NCI-H526 (cell line): Measurements from ENCODE around the gene INA.

Source experiments
- DNase-seq, 2 experiments: peaks; one replicate each; lab custom pipeline; 2025; lab: John Stamatoyannopoulos, UW

Gene INA

DNA sequence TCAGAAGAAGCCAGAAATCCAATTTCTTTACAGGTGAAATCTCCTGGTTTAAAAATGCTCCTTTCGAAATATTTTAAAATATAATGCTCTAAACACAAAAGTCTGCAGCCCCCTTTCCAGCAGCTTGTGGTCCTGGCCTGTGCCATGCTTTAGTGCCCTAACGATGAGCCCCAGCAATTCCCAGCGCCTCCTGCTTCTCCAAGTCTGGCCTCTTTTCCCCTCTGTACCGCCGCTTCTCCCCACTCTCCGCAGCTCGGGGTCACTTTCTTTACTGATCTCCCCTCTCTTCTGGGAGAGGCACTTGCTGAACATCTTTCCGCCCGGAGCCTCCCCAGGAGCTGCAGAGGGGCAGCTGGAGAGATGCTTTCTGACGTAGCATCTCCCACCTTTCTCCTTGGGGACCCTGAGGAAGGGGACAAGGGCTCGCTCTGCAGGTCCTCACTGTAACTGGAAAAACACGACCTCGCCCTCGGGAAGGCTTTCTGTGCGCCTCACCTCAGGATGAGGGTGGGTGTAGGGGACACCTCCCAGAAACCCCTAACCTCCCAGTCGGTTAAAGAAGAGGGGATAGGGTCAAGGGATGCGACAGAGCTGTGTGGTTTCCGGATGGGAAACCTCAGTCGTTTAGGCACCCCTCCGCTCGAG, 565 bp upstream of the INA start:
- DNase-seq = no peak

DNA sequence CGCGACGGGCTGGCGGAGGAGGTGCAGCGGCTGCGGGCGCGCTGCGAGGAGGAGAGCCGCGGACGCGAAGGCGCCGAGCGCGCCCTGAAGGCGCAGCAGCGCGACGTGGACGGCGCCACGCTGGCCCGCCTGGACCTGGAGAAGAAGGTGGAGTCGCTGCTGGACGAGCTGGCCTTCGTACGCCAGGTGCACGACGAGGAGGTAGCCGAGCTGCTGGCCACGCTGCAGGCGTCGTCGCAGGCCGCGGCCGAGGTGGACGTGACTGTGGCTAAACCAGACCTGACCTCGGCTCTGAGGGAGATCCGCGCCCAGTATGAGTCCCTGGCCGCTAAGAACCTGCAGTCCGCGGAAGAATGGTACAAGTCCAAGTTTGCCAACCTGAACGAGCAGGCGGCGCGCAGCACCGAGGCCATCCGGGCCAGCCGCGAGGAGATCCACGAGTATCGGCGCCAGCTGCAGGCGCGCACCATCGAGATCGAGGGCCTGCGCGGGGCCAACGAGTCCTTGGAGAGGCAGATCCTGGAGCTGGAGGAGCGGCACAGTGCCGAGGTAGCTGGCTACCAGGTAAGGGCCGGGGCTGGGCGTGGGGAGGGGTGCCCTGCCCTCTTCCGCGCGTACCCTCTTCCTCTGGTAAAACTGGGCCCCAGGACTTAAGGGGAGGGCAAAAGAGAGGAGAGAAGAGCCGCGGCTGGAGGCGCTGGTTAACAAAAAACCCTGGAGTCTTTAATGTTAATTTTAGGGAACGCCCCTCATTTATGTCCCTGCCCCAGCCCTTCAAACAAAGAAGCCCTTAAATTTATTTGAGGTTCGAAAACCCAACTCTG, 987 bp downstream of the INA start:
- DNase-seq = no peak

DNA sequence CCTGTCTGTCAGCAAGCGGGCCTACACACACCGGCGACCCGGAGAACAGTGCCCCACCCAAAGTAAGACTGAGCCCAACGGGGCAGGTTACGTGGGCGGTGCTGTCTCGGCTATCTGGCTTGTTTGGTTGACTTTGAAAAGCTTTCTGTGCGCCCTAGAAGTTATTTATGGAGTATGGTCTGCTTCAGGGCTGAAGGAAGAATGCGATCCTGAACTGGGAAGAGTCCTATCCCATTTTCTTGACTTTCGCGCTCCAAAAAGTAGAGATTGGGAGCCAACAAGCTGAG, 1.5 kb downstream of the INA start:
- no peak for DNase-seq

DNA sequence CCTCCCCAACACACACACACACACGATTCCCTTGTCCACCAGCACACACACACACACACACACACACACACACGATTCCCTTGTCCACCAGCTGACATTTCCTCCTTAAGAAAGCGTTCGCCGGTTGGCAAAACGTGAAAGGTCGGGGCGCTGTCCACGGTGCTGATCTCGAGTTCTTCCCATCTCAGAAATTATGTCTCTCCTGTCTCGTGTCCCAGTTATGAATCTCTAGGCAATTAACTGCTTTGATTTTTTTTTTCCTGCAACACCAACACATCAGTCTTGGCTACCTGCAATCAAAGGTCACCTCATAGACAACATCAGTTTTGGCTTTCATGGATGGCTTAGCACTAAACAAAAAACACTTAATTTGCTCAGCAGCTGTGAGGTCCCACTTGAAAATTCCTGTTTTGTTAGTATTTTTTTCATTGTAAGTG, 1.9 kb downstream of the INA start:
- no peak for DNase-seq

DNA sequence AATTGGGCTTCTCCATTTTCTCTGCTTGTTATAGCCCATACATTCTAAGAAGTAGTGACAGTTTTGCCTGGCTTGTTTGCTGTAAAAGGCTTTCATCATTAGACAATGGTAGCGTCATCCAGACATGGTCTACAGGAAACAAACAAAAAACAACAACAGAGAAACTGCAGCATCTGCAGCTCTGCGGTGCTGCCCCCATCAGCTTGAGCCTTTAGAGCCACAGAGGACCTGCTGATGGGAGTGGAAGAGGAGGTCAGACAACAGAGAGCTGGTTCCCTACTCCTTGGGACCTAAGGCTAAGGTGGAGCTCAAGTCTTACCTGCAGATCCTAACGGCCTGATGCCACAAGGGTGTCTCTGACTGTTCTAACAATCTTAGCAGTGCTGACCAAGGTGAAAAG, 3.1 kb downstream of the INA start:
- no peak for DNase-seq

DNA sequence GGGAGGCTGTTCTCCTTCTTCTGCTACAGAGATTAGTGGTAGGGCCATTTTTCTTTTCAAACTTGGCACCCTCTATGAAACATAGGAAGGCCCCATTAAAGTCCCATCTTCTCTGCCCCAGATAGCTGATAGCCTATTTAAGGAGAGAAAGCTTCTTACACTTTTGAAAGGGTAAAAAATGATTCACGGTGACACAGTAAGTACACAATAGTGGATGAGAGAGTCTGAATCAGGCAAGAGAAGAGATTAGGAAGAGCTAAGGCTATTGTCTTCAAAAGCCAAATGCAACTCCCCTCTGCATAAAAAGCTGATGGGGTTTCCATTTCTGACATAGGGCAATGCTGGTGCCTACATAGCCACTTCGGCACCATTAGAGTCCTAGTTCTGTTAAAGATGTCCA, 3.6 kb downstream of the INA start:
- DNase-seq = no peak

DNA sequence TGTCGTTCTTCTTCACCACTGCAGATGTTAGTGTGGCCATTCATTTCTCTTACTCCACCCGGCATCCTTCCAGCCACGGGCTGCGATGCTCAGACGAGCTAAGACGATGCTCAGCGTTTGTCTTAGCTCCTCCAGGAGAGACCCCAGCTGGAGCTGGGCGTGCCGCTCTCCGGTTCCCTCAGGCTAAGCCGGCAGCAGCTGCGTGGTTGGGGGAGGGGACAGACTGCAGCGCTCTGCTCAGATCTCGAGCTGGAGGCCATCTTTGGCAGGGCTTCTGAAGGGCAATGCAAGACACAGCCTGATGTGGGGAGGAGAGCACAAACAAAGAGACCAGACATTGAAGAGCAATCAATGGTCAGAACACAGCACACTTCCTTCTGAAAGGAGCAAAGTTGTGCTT, 4.8 kb downstream of the INA start:
- DNase-seq = peak; percentile 57 to 80

DNA sequence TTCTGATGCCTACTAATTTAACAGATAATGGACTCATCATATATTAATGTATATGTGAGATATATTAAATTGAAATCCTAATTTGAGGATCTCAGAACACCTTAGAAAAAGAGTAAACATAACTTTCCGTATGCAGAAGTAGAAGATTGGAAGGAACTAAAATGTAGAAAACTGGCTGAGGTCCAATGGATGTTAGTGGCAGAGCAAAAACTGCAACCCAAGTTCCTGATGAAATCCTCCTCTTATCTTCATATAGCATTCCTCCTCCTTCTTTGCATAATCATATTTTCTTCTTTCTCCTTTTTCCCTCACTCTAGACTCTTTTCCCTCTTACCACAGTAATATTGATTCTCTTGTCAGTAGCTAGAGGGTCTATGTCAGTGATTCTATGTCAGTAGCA, 6.0 kb downstream of the INA start:
- no peak for DNase-seq

DNA sequence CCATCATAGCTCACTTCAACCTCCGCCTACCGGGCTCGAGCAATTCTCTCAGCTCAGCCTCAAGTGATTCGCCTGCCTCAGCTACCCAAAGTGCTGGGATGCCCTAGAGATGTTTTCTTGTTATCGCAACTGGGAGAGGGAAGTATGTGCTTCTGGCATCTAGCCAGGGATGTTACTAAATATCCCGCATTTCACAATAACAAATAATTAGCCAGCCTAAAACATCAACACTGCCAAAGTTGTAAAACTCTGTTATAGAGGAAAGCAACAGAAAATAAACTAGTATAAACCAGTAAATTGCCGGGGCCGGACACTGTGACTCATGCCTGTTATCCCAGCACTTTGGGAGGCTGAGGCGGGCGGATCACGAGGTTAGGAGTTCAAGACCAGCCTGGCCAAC, 7.2 kb downstream of the INA start:
- DNase-seq = no peak

DNA sequence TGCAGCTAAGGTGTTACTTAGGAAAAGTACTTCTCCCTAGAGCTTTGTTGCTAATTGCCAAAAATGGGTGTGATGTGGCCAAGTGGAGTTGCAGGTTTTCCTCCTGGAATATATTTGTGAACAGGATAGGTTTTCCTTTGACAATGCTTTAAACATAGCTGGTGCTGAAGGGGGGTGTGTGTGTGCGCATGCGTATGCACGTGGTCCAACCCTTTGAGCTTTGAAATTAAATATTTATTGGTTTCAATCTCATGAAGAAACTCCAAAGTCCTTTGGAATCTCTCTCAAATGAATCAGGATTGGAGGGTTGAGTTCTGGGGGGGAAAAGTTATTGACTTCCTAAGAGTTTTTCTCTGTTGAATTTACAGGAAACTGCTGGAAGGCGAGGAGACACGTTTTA, 11.1 kb downstream of the INA start:
- DNase-seq = no peak

DNA sequence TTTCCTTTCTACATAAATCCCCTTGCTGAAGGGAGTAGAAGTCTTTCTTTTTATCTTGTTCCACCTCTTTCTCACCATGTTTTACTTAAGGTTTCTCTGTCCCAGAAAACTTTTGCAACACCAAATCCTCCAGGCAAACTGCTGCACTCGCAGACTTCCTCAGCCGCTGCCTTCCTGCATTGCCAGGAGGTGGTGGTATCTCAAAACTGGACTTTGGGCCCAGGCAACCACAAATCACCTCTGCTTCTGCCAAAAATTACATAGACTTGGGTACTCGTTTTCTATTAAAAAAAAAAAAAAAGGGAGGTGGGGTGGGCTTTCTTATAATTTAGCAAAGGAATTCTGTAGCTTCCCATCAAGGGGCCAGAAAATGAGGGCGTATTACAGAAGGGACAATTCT, 14.7 kb downstream of the INA start:
- DNase-seq = no peak

DNA sequence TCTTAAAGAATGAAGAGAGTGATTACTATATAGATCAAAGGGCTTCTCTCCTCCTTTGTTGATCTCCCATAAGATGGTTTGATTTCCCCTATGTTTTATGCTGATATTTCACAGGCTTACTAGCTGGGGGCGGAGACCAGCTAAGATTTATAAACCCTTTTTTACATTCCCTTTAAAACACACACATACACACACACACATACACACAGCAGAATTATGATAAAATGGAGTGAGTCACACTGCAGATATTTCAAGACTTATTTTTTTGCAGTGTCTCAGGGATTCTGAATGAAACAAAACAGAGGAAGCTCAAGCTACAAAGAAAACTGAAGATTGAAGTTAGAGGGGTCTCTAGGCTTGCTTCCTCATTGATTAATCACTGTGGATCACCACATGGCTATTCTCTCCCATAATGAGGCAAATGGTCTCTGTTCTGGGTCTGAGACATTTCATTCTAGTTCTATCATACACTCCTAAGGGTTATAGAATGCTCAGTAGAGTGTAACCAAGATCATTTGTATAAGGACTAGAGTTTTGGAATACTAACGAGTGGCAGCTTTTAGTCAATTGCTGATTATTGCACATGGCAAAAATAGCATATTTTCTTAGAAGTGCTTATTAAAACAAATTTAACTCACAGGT, 18.6 kb downstream of the INA start:
- no peak for DNase-seq

DNA sequence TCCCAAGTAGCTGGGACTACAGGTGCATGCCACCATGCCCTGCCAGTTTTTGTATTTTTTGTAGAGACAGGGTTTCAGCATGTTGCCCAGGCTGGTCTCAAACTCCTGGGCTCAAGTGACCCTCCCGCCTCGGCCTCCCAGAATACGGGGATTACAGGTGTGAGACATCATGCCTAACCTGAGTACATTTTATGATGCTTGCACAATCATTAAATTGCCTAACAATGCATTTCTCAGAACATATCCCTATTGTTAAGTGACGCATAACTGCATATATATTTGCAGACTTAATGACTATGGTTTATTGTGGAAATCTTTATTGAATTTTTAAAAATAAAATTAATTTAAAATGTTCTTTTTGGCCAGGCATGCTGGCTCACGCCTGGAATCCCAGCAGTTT, 30.7 kb downstream of the INA start:
- DNase-seq = no peak

DNA sequence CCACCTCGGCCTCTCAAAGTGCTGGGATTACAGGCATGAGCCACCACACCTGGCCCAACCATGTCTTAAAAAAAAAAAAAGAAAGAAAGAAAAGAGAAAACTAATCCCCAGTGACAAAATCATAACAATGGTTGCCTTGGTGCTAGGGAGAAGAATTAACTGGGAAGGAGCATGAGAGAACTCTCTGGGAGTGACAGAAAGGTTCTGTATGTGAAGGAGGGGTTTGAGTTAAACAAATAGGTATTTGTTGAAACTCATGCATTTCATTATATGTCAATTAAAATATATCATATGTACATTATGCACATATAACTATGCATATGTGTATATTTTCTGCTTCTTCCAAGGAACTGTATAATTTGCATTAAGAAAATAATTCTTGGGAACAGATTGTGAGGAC, 33.3 kb downstream of the INA start:
- no peak for DNase-seq

DNA sequence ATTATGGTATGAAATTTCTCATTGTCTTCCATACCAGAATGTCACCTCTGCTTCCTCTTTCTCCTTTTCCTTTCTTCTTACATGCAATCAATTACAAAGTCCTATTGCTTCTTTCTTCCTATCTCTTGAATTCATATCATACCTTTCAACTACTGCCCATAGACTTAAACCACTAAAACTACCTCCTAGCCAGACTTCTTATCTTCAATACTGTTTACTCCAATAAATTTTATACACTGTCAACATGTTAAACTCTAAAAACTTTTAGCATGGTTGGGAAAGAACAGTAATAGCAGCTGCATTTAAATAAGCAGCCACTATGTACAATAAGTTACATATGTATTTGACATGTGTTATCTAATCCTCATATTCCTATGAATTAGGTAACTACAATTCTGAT, 39.1 kb downstream of the INA start:
- no peak for DNase-seq

DNA sequence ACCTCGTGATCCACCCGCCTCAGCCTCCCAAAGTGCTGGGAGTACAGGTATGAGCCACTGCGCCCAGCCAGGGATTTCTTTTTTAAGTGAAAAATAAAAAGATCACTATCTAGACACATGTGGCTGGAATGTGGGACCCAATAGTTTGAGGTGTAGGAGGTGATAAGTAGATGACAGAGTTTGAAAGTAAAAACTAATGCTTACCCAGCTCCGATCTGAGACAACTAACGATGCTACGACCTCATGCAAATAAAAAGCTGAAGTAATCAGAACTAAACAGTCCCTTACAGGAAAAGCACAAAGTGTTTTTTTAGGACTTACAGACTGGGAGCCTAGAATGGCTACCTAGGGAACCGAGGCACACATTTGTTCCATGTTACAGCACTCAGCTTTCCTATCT, 51.0 kb downstream of the INA start:
- DNase-seq = no peak

DNA sequence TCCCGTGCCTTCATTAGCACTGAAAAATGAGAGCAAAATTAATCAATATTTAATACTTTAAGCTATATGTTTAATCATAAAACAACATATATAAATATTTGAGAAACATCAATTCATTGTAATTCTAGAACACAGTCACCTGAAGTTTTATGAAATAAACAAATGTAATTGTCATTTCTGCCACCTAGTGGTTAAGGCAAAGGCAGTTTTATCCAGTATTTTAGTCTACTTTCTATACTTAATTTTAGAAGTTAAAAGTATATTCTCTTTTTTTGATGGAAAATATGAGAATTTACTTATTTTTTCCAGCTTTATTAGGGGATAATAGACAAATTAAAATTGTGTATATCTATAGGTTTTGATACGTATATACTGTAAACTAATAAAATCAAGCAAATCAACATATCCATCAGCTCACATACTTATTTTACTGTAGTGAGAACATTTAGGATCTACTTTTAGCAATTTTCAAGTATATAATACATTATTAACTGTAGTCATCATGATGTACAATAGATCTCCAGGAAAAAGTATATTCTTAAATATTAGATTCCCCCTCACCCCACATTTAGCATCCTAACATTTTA, 57.1 kb downstream of the INA start:
- peak in 1 of 2 experiments; percentile 15 for DNase-seq

DNA sequence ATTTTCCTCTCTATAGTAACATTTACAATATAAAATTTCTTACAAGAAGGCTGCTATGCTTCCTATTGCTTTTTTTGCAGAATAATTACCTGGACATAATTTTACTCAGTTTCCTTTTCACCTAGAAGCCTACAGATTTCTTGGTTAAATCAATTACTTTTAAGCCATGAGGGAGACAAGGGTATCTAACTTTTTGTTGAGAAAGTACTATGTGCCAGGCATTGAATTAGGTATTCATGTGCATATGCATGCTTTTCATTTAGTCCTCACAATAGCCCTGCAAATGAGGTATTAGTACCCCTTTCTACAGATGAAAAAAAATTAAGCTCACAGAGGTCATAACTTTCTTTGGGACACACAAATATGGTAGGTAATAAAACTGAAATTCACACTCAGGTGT, 57.6 kb downstream of the INA start:
- no peak for DNase-seq

DNA sequence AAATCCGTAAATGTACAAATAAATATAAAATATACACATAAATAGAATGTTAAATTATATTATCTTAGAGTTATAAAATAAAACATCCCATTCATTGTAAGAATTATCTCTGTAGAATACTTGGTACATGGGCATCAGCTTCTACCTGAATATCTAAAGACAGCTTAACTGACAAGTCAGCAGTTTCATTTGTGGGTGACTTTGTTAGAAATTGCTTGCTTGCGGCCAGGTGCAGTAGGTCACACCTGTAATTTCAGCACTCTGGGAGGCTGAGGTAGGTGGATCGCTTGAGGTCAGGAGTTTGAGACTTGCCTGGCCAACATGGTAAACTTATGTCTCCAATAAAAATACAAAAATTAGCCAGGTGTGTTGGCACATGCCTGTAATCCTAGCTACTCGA, 59.4 kb downstream of the INA start:
- DNase-seq = no peak
